Epithelial cell of proximal tubule (primary cell): ENCODE data around the gene RALGAPA2. TPM values are rescaled to one million over a fixed set of nuclear protein-coding genes. Genes with fewer than 3 reads are reported as not detected.

Experiments used
- DNase-seq: peaks from one replicate; pipeline ENCODE4 v3.0.0-alpha.2; 2011; ENCODE audit warnings: low read depth
- H3K4me3 ChIP-seq: 2 replicates; pipeline ENCODE4 v1.5.1; 2011; ENCODE audit warnings: low read depth, mild to moderate bottlenecking, low read length
- CTCF ChIP-seq: conservative IDR thresholded peaks from 2 replicates; pipeline ENCODE4 v1.5.1; 2012; ENCODE audit warnings: low read depth, mild to moderate bottlenecking, low read length
- total RNA-seq: library from RNA; depleted of rRNA; stranded (reverse); fragments of >200 nt; gene quantifications from 2 replicates; pipeline ENCODE4 v1.2.3, GENCODE V29; 2015

Gene RALGAPA2
- total RNA-seq, 1 donor from 2014 or later, result 13.8 TPM

GRCh38 chr20:20373091-20373571, 339.3 kb downstream of the RALGAPA2 start:
- no peak for TF ChIP-seq CTCF
- no peak overlapping the region for H3K4me3 ChIP-seq
- DNase-seq, result no peak

- H3K4me3 ChIP-seq, result no peak overlapping the region
- TF ChIP-seq CTCF, result no peak
- DNase-seq, result no peak
These were observed 340.8 kb downstream of the RALGAPA2 start for GRCh38 chr20:20371681-20372080.

GRCh38 chr20:20371083-20371482, 341.4 kb downstream of the RALGAPA2 start:
- no peak for TF ChIP-seq CTCF
- H3K4me3 ChIP-seq, result no peak overlapping the region
- no peak for DNase-seq

GRCh38 chr20:20370094-20370575, 342.3 kb downstream of the RALGAPA2 start:
- no peak for DNase-seq
- H3K4me3 ChIP-seq, result no peak overlapping the region
- TF ChIP-seq CTCF, result no peak

GRCh38 chr20:20369250-20370093, 343.0 kb downstream of the RALGAPA2 start:
- no peak for TF ChIP-seq CTCF
- H3K4me3 ChIP-seq, result no peak overlapping the region
- no peak for DNase-seq

GRCh38 chr20:20368418-20369249, 343.8 kb downstream of the RALGAPA2 start:
- DNase-seq, result no peak

More at GRCh38 chr20:20368418-20369249, 343.8 kb downstream of the RALGAPA2 start:
- no peak for TF ChIP-seq CTCF
- no peak overlapping the region for H3K4me3 ChIP-seq
